ENCODE data around the gene ERCC8.
"Not testable (repeated sequence)": the region's sequence is repeated elsewhere in the genome, so short reads cannot be mapped to it uniquely, and the experiment has no call there.

The ERCC8 gene

GRCh38 chr5:60916646-60917045 is 28.2 kb downstream of the ERCC8 start:
- DNase-seq (ENCODE audit: low read depth) = no peak

GRCh38 chr5:60903356-60903755 is 41.5 kb downstream of the ERCC8 start:
- no peak for DNase-seq (ENCODE audit: low read depth)

- no peak for DNase-seq (ENCODE audit: low read depth)
These were observed 47.9 kb downstream of the ERCC8 start for GRCh38 chr5:60896991-60897390.

GRCh38 chr5:60893521-60893920 is 51.3 kb downstream of the ERCC8 start:
- no peak for DNase-seq (ENCODE audit: low read depth)

- DNase-seq (ENCODE audit: low read depth) = no peak
These were observed 53.2 kb downstream of the ERCC8 start for GRCh38 chr5:60891667-60892066.

- no peak for DNase-seq (ENCODE audit: low read depth)
These were observed 56.4 kb downstream of the ERCC8 start for GRCh38 chr5:60888359-60889061.

GRCh38 chr5:60887746-60888145 is 57.1 kb downstream of the ERCC8 start:
- no peak for DNase-seq (ENCODE audit: low read depth)

GRCh38 chr5:60887096-60887495 is 57.8 kb downstream of the ERCC8 start:
- no peak for DNase-seq (ENCODE audit: low read depth)

GRCh38 chr5:60886158-60886557 is 58.7 kb downstream of the ERCC8 start:
- no peak for DNase-seq (ENCODE audit: low read depth)

- no peak for DNase-seq (ENCODE audit: low read depth)
These were observed 61.6 kb downstream of the ERCC8 start for GRCh38 chr5:60883229-60883628.

GRCh38 chr5:60872892-60873291 is 72.0 kb downstream of the ERCC8 start:
- DNase-seq (ENCODE audit: low read depth) = no peak

GRCh38 chr5:60870857-60871256 is 74.0 kb downstream of the ERCC8 start:
- no peak for DNase-seq (ENCODE audit: low read depth)

- not testable (repeated sequence) for DNase-seq (ENCODE audit: low read depth)
These were observed 84.3 kb downstream of the ERCC8 start for GRCh38 chr5:60860572-60860971.

GRCh38 chr5:60856066-60856465 is 88.8 kb downstream of the ERCC8 start:
- no peak for DNase-seq (ENCODE audit: low read depth)

GRCh38 chr5:60852940-60853339 is 91.9 kb downstream of the ERCC8 start:
- no peak for DNase-seq (ENCODE audit: low read depth)

- DNase-seq (ENCODE audit: low read depth) = no peak
These were observed 92.6 kb downstream of the ERCC8 start for GRCh38 chr5:60852317-60852716.

- no peak for DNase-seq (ENCODE audit: low read depth)
These were observed 93.2 kb downstream of the ERCC8 start for GRCh38 chr5:60851626-60852025.

GRCh38 chr5:60846298-60846697 is 98.6 kb downstream of the ERCC8 start:
- no peak for DNase-seq (ENCODE audit: low read depth)

- DNase-seq (ENCODE audit: low read depth) = no peak
These were observed 100.6 kb downstream of the ERCC8 start, which contains the start of gene ELOVL7 for GRCh38 chr5:60843936-60844905. Gene ELOVL7 (minus strand): TSS chr5:60844269. CDS start chr5:60787397, 56,872 bp downstream.

GRCh38 chr5:60843386-60843935 is 101.4 kb downstream of the ERCC8 start:
- no peak for DNase-seq (ENCODE audit: low read depth)

GRCh38 chr5:60842871-60843385 is 101.9 kb downstream of the ERCC8 start:
- no peak for DNase-seq (ENCODE audit: low read depth)

GRCh38 chr5:60841361-60841760 is 103.5 kb downstream of the ERCC8 start:
- no peak for DNase-seq (ENCODE audit: low read depth)

Measured in T follicular helper cell (primary cell).